Measurements from ENCODE around the gene SCML1.

- TF ChIP-seq, protein P1, sequence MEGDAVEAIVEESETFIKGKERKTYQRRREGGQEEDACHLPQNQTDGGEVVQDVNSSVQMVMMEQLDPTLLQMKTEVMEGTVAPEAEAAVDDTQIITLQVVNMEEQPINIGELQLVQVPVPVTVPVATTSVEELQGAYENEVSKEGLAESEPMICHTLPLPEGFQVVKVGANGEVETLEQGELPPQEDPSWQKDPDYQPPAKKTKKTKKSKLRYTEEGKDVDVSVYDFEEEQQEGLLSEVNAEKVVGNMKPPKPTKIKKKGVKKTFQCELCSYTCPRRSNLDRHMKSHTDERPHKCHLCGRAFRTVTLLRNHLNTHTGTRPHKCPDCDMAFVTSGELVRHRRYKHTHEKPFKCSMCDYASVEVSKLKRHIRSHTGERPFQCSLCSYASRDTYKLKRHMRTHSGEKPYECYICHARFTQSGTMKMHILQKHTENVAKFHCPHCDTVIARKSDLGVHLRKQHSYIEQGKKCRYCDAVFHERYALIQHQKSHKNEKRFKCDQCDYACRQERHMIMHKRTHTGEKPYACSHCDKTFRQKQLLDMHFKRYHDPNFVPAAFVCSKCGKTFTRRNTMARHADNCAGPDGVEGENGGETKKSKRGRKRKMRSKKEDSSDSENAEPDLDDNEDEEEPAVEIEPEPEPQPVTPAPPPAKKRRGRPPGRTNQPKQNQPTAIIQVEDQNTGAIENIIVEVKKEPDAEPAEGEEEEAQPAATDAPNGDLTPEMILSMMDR (IDR thresholded peaks at IDR 0.05; ENCODE audit: borderline replicate concordance, extremely low read depth, low read length, poor library complexity, severe bottlenecking): no peak
- no peak for TF ChIP-seq EZH2 (IDR thresholded peaks at IDR 0.05; ENCODE audit: borderline replicate concordance, low read depth, low read length, severe bottlenecking)
Observed at GRCh38 chrX:17725181-17725580, 12.1 kb upstream of the SCML1 start.
